ENCODE measurements around the gene PUS1. TPM values are rescaled to one million over a fixed set of nuclear protein-coding genes. Genes with fewer than 3 reads are reported as not detected.

PUS1 gene
- total and polyA plus RNA-seq, 10 of the 15 experiments (the other 5 are each of a cell fraction or from before 2014, with no cell fraction given): 1.3 to 74.2 (median 25.4) TPM

DNA sequence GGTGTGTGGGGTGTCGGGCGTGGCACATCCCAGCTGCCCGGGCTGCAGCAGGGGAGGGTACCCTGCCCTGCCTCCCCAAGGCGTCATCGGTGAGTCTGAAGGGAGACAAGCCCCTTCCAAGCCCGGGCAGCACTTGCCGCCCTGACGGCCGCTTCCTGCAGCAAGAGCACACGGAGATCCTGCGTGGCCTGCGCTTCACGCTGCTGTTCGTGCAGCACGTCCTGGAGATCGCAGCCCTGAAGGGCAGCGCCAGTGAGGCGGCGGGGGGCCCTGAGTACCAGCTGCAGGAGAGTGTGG lies 10.1 kb upstream of the PUS1 start (continued):
- TF ChIP-seq, protein P1, sequence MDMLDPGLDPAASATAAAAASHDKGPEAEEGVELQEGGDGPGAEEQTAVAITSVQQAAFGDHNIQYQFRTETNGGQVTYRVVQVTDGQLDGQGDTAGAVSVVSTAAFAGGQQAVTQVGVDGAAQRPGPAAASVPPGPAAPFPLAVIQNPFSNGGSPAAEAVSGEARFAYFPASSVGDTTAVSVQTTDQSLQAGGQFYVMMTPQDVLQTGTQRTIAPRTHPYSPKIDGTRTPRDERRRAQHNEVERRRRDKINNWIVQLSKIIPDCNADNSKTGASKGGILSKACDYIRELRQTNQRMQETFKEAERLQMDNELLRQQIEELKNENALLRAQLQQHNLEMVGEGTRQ (IDR thresholded peaks at IDR 0.05; ENCODE audit: borderline replicate concordance, low read depth, low read length): no peak
- no peak for TF ChIP-seq BHLHE40 (IDR thresholded peaks at IDR 0.05; ENCODE audit: borderline replicate concordance in 1 of 2, low read depth in 2 of 2, low read length in 1 of 2)

DNA sequence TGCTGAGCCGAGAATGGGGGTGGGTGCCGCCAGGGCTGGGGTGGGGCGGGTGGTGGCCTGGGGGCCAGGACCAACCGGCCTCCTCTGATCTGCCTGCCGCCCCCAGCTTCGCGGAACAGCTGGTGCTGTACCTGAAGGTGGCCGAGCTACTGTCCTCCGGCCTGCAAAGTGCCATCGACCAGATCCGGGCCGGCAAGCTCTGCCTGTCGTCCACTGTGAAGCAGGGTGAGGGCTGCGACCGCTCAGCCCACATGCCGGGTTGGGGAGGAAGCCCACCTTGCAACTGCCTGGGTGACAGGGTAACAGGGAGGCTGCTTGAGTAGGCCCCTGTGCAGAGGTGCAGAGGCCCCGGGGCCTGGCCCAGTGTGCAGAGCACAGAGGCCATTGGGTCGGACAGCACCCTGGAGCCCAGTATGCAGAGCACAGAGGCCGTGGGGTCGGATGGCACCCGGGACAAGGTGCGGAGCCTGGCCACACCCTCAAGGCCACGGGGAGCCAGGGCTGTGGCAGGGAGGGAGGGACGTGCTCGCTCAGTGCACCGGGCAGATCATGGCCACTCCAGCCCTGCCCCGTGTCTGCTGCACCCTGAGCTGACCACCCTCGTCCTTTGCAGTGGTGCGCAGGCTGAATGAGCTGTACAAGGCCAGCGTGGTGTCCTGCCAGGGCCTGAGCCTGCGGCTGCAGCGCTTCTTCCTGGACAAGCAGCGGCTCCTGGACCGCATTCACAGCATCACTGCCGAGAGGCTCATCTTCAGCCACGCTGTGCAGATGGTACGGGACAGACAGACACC lies 9.5 kb upstream of the PUS1 start:
- TF ChIP-seq FOS (IDR thresholded peaks at IDR 0.05; ENCODE audit: borderline replicate concordance, extremely low read depth, insufficient read length): no peak
- TF ChIP-seq KAT2A (conservative IDR thresholded peaks at IDR 0.05; ENCODE audit: control insufficient read depth, low read depth, low read length): no peak
- TF ChIP-seq, protein P2, sequence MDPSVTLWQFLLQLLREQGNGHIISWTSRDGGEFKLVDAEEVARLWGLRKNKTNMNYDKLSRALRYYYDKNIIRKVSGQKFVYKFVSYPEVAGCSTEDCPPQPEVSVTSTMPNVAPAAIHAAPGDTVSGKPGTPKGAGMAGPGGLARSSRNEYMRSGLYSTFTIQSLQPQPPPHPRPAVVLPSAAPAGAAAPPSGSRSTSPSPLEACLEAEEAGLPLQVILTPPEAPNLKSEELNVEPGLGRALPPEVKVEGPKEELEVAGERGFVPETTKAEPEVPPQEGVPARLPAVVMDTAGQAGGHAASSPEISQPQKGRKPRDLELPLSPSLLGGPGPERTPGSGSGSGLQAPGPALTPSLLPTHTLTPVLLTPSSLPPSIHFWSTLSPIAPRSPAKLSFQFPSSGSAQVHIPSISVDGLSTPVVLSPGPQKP (IDR thresholded peaks at IDR 0.05; ENCODE audit: low read depth, low read length): no peak
- TF ChIP-seq, protein P3, sequence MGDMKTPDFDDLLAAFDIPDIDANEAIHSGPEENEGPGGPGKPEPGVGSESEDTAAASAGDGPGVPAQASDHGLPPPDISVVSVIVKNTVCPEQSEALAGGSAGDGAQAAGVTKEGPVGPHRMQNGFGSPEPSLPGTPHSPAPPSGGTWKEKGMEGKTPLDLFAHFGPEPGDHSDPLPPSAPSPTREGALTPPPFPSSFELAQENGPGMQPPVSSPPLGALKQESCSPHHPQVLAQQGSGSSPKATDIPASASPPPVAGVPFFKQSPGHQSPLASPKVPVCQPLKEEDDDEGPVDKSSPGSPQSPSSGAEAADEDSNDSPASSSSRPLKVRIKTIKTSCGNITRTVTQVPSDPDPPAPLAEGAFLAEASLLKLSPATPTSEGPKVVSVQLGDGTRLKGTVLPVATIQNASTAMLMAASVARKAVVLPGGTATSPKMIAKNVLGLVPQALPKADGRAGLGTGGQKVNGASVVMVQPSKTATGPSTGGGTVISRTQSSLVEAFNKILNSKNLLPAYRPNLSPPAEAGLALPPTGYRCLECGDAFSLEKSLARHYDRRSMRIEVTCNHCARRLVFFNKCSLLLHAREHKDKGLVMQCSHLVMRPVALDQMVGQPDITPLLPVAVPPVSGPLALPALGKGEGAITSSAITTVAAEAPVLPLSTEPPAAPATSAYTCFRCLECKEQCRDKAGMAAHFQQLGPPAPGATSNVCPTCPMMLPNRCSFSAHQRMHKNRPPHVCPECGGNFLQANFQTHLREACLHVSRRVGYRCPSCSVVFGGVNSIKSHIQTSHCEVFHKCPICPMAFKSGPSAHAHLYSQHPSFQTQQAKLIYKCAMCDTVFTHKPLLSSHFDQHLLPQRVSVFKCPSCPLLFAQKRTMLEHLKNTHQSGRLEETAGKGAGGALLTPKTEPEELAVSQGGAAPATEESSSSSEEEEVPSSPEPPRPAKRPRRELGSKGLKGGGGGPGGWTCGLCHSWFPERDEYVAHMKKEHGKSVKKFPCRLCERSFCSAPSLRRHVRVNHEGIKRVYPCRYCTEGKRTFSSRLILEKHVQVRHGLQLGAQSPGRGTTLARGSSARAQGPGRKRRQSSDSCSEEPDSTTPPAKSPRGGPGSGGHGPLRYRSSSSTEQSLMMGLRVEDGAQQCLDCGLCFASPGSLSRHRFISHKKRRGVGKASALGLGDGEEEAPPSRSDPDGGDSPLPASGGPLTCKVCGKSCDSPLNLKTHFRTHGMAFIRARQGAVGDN (IDR thresholded peaks at IDR 0.05): no peak
- no peak for TF ChIP-seq NFYB (IDR thresholded peaks at IDR 0.05; ENCODE audit: insufficient read depth, low read depth, low read length)
- no peak for TF ChIP-seq ZNF384 (IDR thresholded peaks at IDR 0.05; ENCODE audit: borderline replicate concordance, low read depth, low read length)
- TF ChIP-seq, protein P4, sequence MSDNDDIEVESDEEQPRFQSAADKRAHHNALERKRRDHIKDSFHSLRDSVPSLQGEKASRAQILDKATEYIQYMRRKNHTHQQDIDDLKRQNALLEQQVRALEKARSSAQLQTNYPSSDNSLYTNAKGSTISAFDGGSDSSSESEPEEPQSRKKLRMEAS (IDR thresholded peaks at IDR 0.05; ENCODE audit: low read depth, low read length): no peak
- TF ChIP-seq ESRRA (IDR thresholded peaks at IDR 0.05; ENCODE audit: low read length): no peak
- TF ChIP-seq TAF1 (IDR thresholded peaks at IDR 0.05; ENCODE audit: borderline replicate concordance, low read depth, low read length): no peak
- Histone ChIP-seq H3K27me3 (replicated peaks in 1 of 2; ENCODE audit: control insufficient read depth in 2 of 2, insufficient read depth in 2 of 2, low read length in 1 of 2) (no peaks in the 10 kb centered on the region), H3K9ac (ENCODE audit: control insufficient read depth, insufficient read depth, low read length) (no peak overlapping the region), H3K27ac (ENCODE audit: control insufficient read depth, insufficient read depth) (no peak overlapping the region), H4K20me1 (ENCODE audit: control insufficient read depth, insufficient read depth) (no peaks in the 10 kb centered on the region), H3K4me3 (no peak overlapping the region), H3K36me3 (ENCODE audit: control insufficient read depth in 2 of 2, insufficient read depth in 2 of 2, low read length in 1 of 2) (no peaks in the 10 kb centered on the region; a peak in 2 of 4 replicates), H3K9me3 (replicated peaks; ENCODE audit: control insufficient read depth, insufficient read depth, low read length) (no peaks in the 10 kb centered on the region), H2AFZ (ENCODE audit: control insufficient read depth, low read depth, low read length) (no peak overlapping the region), H3K4me1 (ENCODE audit: control insufficient read depth, insufficient read depth, low read length) (peaks cover 17% of the 10 kb centered on the region), H3K4me2 (ENCODE audit: control insufficient read depth, insufficient read depth) (no peak overlapping the region), H3K79me2 (ENCODE audit: control insufficient read depth, insufficient read depth, low read length) (no peaks in the 10 kb centered on the region)
- ChIA-PET SMC1A (ENCODE audit: uncharacterized antibody, unreplicated experiment) (no interaction called here), RAD21 (ENCODE audit: unreplicated experiment) (no interaction called here), POLR2A (no interaction called here), CTCF (no interaction called here)
- 94% methylated on average over 36 of the region's 37 CpGs for WGBS (ENCODE audit: insufficient coverage, insufficient replicate concordance, low lambda C conversion rate, missing lambda C conversion rate)
- no TSS peak for BruUV-seq (replicated peaks)
- intact Hi-C loops (cut with micrococcal nuclease; ENCODE audit: unreplicated experiment): no loop called here
- in situ Hi-C loops (cut with MboI): no loop called here
- DNase-seq (ENCODE audit: low read depth, low spot score) (no peak), FAIRE-seq (no peak), ATAC-seq (no peak)

Data from GM12878 (cell line).